Breast epithelium (tissue), 3 donors: ENCODE results near the gene LCP1.

ENCODE experiments used
- POLR2A ChIP-seq: fragments of 450-650 bp; IDR thresholded peaks from one replicate; pipeline ENCODE4 v1.6.1; 2016; ENCODE audit warnings: antibody characterized with exemption, mild to moderate bottlenecking, moderate library complexity
- POLR2AphosphoS5 ChIP-seq, 3 donors: sonication (generic); formaldehyde crosslinking; IDR thresholded peaks; one replicate each; pipeline ENCODE4 v1.6.1; 2017; ENCODE audit warnings: antibody characterized with exemption in 3 of 3
- TF ChIP-seq, protein P1 (sequence below), 3 donors: fragments of 450-650 bp; IDR thresholded peaks; one replicate each; pipeline ENCODE4 v1.5.1; 2016 to 2017; ENCODE audit warnings: antibody characterized with exemption in 3 of 3, mild to moderate bottlenecking in 3 of 3, moderate library complexity in 3 of 3

DNA sequence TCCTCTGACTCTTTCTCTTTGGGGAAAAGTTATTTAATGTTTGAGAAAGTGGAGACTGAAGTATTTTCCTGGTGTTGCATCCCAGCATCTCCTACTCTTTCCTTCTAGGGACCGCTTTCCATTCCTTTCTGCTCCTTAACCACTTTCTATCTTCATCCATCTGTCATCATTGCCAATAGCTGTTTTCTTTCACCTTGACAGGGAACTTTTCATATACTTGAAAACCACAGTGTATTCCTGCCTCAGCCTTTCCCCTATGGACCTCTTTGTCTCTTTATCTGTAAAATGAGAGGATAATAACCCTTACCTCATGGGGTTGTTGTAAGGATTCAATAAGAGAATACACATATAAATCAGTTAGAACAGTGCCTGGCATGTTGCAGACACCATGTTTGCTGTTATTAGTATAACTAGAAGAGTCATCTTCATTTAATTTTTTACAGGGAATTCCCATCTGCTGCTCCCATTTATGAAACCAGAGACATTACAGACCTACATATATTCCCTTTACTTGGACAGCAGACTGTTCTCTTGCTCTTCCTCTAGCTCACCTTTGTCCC lies 31.8 kb downstream of the LCP1 start:
- TF ChIP-seq POLR2A (no peak), POLR2AphosphoS5 (IDR thresholded peaks at IDR 0.05) (no peak)
- TF ChIP-seq, protein P1, sequence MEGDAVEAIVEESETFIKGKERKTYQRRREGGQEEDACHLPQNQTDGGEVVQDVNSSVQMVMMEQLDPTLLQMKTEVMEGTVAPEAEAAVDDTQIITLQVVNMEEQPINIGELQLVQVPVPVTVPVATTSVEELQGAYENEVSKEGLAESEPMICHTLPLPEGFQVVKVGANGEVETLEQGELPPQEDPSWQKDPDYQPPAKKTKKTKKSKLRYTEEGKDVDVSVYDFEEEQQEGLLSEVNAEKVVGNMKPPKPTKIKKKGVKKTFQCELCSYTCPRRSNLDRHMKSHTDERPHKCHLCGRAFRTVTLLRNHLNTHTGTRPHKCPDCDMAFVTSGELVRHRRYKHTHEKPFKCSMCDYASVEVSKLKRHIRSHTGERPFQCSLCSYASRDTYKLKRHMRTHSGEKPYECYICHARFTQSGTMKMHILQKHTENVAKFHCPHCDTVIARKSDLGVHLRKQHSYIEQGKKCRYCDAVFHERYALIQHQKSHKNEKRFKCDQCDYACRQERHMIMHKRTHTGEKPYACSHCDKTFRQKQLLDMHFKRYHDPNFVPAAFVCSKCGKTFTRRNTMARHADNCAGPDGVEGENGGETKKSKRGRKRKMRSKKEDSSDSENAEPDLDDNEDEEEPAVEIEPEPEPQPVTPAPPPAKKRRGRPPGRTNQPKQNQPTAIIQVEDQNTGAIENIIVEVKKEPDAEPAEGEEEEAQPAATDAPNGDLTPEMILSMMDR (IDR thresholded peaks at IDR 0.05), result no peak
